Osteoblast (primary cell): ENCODE data around the gene ELP4. TPM values are rescaled to one million over a fixed set of nuclear protein-coding genes. Genes with fewer than 3 reads are reported as not detected.
"Not testable (repeated sequence)": the region's sequence is repeated elsewhere in the genome, so short reads cannot be mapped to it uniquely, and the experiment has no call there.

Experiments
- DNase-seq: peaks from one replicate; pipeline ENCODE4 v3.0.0; 2011; ENCODE audit warnings: low spot score, mixed read lengths; ENCODE audit not compliant: insufficient read length; ENCODE audit errors: missing footprints
- H2AFZ ChIP-seq: 2 replicates; pipeline ENCODE4 v1.6.0; 2011; ENCODE audit warnings: mild to moderate bottlenecking, low read length
- H3K27ac ChIP-seq: 2 replicates; pipeline ENCODE4 v1.5.1; 2011; ENCODE audit warnings: mild to moderate bottlenecking, low read depth, low read length, moderate library complexity
- H3K27me3 ChIP-seq: 2 replicates; pipeline ENCODE4 v1.6.0; 2012; ENCODE audit warnings: mild to moderate bottlenecking, control low read depth, inconsistent platforms, low read length, moderate library complexity; ENCODE audit not compliant: insufficient read depth
- H3K36me3 ChIP-seq: 2 replicates; pipeline ENCODE4 v1.5.1; 2011; ENCODE audit warnings: mild to moderate bottlenecking, low read length, control low read depth, moderate library complexity; ENCODE audit not compliant: insufficient read depth
- H3K4me1 ChIP-seq: 2 replicates; pipeline ENCODE4 v1.5.1; 2011; ENCODE audit warnings: mild to moderate bottlenecking, low read length, control low read depth, moderate library complexity; ENCODE audit not compliant: insufficient read depth
- H3K4me2 ChIP-seq: 2 replicates; pipeline ENCODE4 v1.6.0; 2011; ENCODE audit warnings: mild to moderate bottlenecking, low read length; ENCODE audit not compliant: insufficient read depth
- H3K4me3 ChIP-seq: fragments of 200-600 bp; sonication (generic); 3 replicates; pipeline ENCODE4 v1.5.1; 2012; ENCODE audit warnings: mild to moderate bottlenecking, low read length, inconsistent platforms; ENCODE audit not compliant: insufficient read depth
- H3K79me2 ChIP-seq: 2 replicates; pipeline ENCODE4 v1.6.0; 2012; ENCODE audit warnings: mild to moderate bottlenecking, low read length, control low read depth, inconsistent platforms; ENCODE audit not compliant: insufficient read depth
- H3K9me3 ChIP-seq: 2 replicates; pipeline ENCODE4 v1.5.1; 2011; ENCODE audit warnings: low read depth, low read length, control low read depth
- H4K20me1 ChIP-seq: 2 replicates; pipeline ENCODE4 v1.6.0; 2012; ENCODE audit warnings: mild to moderate bottlenecking, low read length, control low read depth; ENCODE audit not compliant: insufficient read depth
- total RNA-seq: library from RNA; depleted of rRNA; stranded (reverse); fragments of >200 nt; gene quantifications from 2 replicates; pipeline ENCODE4 v1.2.3, GENCODE V29; 2012
- TF ChIP-seq, protein P1 (sequence below): IDR thresholded peaks from 2 replicates; pipeline ENCODE4 v1.5.1; 2011; ENCODE audit warnings: mild to moderate bottlenecking, low read depth, low read length, moderate library complexity; ENCODE audit errors: extremely low read depth

The ELP4 gene
- total RNA-seq, 1 donor, result 16.3 TPM

DNA sequence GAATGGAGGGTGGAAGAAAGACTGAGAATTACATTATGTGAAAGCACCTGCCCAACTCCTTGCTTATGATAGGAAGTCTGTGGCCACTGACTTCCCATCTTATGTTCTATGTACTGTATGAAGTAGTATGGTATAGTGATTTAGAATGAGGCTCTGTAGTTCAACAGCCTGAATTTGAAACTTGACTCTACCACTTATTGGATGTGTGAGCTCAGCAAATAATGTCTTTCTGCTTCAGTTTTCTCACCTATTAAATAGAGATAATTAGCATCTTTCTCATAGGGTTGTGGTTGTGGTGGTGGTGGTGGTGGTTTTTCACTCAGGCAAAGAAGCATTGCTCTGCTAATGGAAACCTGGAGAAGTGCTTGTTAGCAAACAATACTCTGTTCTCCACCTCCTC, 180.0 kb downstream of the ELP4 start:
- Histone ChIP-seq H3K36me3 (no peaks in the 10 kb centered on the region), H3K27ac (no peak overlapping the region), H2AFZ (no peak overlapping the region), H3K9me3 (no peaks in the 10 kb centered on the region), H3K4me2 (no peak overlapping the region), H3K79me2 (no peaks in the 10 kb centered on the region), H4K20me1 (no peaks in the 10 kb centered on the region), H3K4me1 (peaks cover 8% of the 10 kb centered on the region), H3K4me3 (no peak overlapping the region), H3K27me3 (no peaks in the 10 kb centered on the region)
- DNase-seq, result no peak
- TF ChIP-seq, protein P1, sequence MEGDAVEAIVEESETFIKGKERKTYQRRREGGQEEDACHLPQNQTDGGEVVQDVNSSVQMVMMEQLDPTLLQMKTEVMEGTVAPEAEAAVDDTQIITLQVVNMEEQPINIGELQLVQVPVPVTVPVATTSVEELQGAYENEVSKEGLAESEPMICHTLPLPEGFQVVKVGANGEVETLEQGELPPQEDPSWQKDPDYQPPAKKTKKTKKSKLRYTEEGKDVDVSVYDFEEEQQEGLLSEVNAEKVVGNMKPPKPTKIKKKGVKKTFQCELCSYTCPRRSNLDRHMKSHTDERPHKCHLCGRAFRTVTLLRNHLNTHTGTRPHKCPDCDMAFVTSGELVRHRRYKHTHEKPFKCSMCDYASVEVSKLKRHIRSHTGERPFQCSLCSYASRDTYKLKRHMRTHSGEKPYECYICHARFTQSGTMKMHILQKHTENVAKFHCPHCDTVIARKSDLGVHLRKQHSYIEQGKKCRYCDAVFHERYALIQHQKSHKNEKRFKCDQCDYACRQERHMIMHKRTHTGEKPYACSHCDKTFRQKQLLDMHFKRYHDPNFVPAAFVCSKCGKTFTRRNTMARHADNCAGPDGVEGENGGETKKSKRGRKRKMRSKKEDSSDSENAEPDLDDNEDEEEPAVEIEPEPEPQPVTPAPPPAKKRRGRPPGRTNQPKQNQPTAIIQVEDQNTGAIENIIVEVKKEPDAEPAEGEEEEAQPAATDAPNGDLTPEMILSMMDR, result no peak

DNA sequence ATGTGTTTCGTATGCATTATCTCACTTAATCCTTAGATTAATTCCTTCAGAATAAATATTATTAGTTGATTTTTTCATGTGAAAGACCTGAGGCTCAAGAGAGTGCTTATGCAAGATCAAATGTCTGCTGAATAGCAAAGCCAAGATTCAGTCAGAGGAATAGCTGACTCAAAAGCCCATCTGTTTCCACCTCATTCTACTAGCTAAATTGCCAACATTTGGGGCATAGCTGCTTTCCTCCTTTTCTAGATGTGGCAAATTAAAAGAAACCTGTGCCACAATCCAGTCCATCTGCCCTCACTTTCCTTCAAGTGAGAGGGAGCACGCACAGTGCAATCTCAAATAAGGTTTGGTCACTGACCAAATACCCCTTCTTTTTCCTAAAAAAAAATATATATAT, 180.5 kb downstream of the ELP4 start:
- H3K27me3 ChIP-seq, result no peaks in the 10 kb centered on the region
- TF ChIP-seq, protein P1, result no peak
- no peak overlapping the region for H2AFZ ChIP-seq
- H3K4me3 ChIP-seq, result no peak overlapping the region
- no peaks in the 10 kb centered on the region for H3K79me2 ChIP-seq
- no peaks in the 10 kb centered on the region for H3K9me3 ChIP-seq
- no peak overlapping the region for H3K4me2 ChIP-seq
- H3K4me1 ChIP-seq, result peaks cover 8% of the 10 kb centered on the region
- peak; percentile 1 for DNase-seq
- no peaks in the 10 kb centered on the region for H4K20me1 ChIP-seq
- H3K36me3 ChIP-seq, result no peaks in the 10 kb centered on the region
- no peak overlapping the region for H3K27ac ChIP-seq

DNA sequence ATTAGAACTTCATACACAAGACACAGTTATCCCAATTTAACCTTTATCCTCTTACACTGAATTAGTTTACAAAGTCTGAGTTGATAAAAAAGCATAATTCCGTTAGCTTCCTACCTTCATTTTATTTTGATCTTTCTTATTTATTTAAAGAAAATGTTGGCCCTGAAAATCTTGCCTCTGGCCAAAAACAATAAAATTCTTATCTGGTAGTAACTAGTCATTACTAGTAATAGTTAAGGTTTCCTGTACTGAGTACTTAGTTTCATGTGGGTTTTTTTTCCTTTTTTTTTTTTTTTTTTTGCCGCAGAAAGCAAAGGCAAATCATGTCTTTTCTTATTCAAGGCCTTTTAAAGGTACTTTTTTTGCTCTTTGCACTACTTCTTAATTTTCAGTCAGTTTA, 180.9 kb downstream of the ELP4 start:
- DNase-seq, result no peak

DNA sequence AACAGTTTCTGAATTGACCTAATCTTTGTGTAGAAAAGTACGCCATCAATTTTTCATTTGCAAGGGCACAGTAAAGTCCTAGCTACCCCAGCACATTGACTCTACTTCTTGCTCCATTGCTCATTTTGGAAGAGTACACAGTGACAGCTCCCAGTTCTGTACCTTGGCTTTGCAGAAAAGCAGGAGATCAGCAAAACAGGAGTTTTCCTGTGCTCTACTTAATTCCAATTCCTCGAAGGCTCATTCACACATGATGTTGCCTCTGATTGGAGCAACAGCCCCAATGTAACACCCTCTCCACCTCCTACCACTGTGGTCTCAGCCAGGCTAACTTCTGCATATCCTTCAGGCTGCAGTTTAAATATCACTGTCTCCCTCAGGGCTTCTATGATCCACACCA, 182.9 kb downstream of the ELP4 start:
- no peaks in the 10 kb centered on the region for H3K36me3 ChIP-seq
- no peaks in the 10 kb centered on the region for H3K27me3 ChIP-seq
- no peak overlapping the region for H3K27ac ChIP-seq
- no peak for DNase-seq
- H3K79me2 ChIP-seq, result no peaks in the 10 kb centered on the region
- H4K20me1 ChIP-seq, result no peaks in the 10 kb centered on the region
- H3K4me1 ChIP-seq, result peaks cover 8% of the 10 kb centered on the region
- no peak overlapping the region for H3K4me3 ChIP-seq
- H3K9me3 ChIP-seq, result no peaks in the 10 kb centered on the region
- TF ChIP-seq, protein P1, result no peak
- no peak overlapping the region for H3K4me2 ChIP-seq
- H2AFZ ChIP-seq, result no peak overlapping the region

More for the DNA sequence above, 180.9 kb downstream of the ELP4 start:
- no peaks in the 10 kb centered on the region for H4K20me1 ChIP-seq
- H3K4me2 ChIP-seq, result no peak overlapping the region
- no peaks in the 10 kb centered on the region for H3K36me3 ChIP-seq
- peaks cover 8% of the 10 kb centered on the region for H3K4me1 ChIP-seq
- H3K79me2 ChIP-seq, result no peaks in the 10 kb centered on the region
- H3K4me3 ChIP-seq, result no peak overlapping the region
- no peak overlapping the region for H2AFZ ChIP-seq
- no peaks in the 10 kb centered on the region for H3K27me3 ChIP-seq
- TF ChIP-seq, protein P1, result no peak
- no peaks in the 10 kb centered on the region for H3K9me3 ChIP-seq
- no peak overlapping the region for H3K27ac ChIP-seq

DNA sequence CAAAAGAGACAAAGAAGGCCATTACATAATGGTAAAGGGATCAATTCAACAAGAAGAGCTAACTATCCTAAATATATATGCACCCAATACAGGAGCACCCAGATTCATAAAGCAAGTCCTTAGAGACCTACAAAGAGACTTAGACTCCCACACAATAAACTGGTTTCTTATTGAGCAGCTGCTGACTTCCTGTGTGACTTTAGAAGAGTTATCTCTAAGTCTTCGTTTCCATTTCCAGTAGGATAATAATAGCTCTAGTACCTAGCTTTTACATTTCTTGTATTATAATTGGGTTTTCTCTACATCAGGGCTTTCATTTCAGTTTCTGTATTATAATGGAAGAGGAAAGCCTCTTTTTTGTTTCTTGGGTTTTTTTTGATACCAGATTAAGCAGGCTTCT, 187.5 kb downstream of the ELP4 start:
- H3K27ac ChIP-seq, H2AFZ ChIP-seq, H4K20me1 ChIP-seq, H3K4me3 ChIP-seq, DNase-seq, H3K9me3 ChIP-seq, H3K27me3 ChIP-seq, H3K79me2 ChIP-seq, H3K4me1 ChIP-seq, H3K4me2 ChIP-seq, H3K36me3 ChIP-seq: not testable (repeated sequence)
